ENCODE measurements around the gene BICDL1. TPM values are rescaled to one million over a fixed set of nuclear protein-coding genes. Genes with fewer than 3 reads are reported as not detected.

Gene BICDL1
- total RNA-seq, 1 experiment from 2014 or later, result 3.6 TPM

GRCh38 chr12:120064054-120064940 lies 75.3 kb downstream of the BICDL1 start:
- H3K4me1 ChIP-seq (ENCODE audit: insufficient read depth, low read length), result no peaks in the 10 kb centered on the region; the same call in 1 of the 2 replicates
- H3K4me3 ChIP-seq (ENCODE audit: low read length), result no peak overlapping the region
- CTCF ChIA-PET, result no interaction called here
- no peaks in the 10 kb centered on the region for H3K36me3 ChIP-seq (ENCODE audit: low read depth, low read length)
- DNase-seq, result no peak
- no peak for TF ChIP-seq EZH2 (IDR thresholded peaks at IDR 0.05; ENCODE audit: low read length, unreplicated experiment)
- TF ChIP-seq, protein P1, sequence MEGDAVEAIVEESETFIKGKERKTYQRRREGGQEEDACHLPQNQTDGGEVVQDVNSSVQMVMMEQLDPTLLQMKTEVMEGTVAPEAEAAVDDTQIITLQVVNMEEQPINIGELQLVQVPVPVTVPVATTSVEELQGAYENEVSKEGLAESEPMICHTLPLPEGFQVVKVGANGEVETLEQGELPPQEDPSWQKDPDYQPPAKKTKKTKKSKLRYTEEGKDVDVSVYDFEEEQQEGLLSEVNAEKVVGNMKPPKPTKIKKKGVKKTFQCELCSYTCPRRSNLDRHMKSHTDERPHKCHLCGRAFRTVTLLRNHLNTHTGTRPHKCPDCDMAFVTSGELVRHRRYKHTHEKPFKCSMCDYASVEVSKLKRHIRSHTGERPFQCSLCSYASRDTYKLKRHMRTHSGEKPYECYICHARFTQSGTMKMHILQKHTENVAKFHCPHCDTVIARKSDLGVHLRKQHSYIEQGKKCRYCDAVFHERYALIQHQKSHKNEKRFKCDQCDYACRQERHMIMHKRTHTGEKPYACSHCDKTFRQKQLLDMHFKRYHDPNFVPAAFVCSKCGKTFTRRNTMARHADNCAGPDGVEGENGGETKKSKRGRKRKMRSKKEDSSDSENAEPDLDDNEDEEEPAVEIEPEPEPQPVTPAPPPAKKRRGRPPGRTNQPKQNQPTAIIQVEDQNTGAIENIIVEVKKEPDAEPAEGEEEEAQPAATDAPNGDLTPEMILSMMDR (conservative IDR thresholded peaks at IDR 0.05; ENCODE audit: low read depth, low read length), result no peak
- no peak for TF ChIP-seq EZH2phosphoT487 (IDR thresholded peaks at IDR 0.05; ENCODE audit: borderline replicate concordance, low read length)
- no peak overlapping the region for H3K4me2 ChIP-seq (ENCODE audit: low read length)
- no peaks in the 10 kb centered on the region for H3K27me3 ChIP-seq (ENCODE audit: low read length)
- no peaks in the 10 kb centered on the region for H3K9me3 ChIP-seq (ENCODE audit: low read length)
- POLR2A ChIA-PET (ENCODE audit: unreplicated experiment), result interaction anchor here (0.7 kb wide), 1 partner anchor 475 kb away, joined by 5 read pairs; no protein-coding TSS in a partner anchor
- no peaks in the 10 kb centered on the region for H3K9me2 ChIP-seq (replicated peaks; ENCODE audit: low read length)
- no peaks in the 10 kb centered on the region for H3F3A ChIP-seq (ENCODE audit: low read length, unreplicated experiment)
- no peaks in the 10 kb centered on the region for H3K79me2 ChIP-seq (ENCODE audit: low read length)
- BruUV-seq (replicated peaks), result no TSS peak
- ATAC-seq, result no peak
- H4K20me1 ChIP-seq (ENCODE audit: low read length), result no peaks in the 10 kb centered on the region
- H3K9ac ChIP-seq (ENCODE audit: low read length), result no peak overlapping the region
- intact Hi-C loops (cut with micrococcal nuclease), result no loop called here
- no peak overlapping the region for H2AFZ ChIP-seq (ENCODE audit: low read length)
- no peak overlapping the region for H3K27ac ChIP-seq (ENCODE audit: low read length)

DNA sequence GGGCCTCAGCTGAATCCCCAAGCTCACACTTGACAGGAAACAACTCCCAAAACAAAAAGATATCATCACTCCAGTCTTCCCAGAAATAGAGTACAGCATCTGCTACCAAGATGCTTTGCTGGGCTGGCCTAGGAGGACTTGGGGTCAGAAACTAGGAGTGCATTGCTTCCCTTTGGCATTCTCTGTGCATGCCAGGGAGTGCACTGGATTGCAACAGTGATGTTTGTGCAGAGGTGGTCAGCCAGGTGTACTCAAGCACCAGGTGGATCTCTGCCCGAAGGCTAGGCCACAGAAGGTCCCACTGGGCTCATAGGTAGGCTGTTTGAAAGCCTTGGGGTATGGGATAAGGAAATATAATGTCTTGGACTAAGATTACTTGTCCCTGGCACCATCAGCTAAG lies 76.4 kb downstream of the BICDL1 start:
- ATAC-seq (no peak), DNase-seq (no peak)
- no peaks in the 10 kb centered on the region for H3K9me3 ChIP-seq (ENCODE audit: low read length)
- no peaks in the 10 kb centered on the region; the same call in 1 of the 2 replicates for H3K4me1 ChIP-seq (ENCODE audit: insufficient read depth, low read length)
- ChIA-PET CTCF (no interaction called here), POLR2A (ENCODE audit: unreplicated experiment) (no interaction called here)
- H3K9me2 ChIP-seq (replicated peaks; ENCODE audit: low read length), result no peaks in the 10 kb centered on the region
- no peaks in the 10 kb centered on the region for H3K36me3 ChIP-seq (ENCODE audit: low read depth, low read length)
- H3K4me3 ChIP-seq (ENCODE audit: low read length), result no peak overlapping the region
- no peaks in the 10 kb centered on the region for H3K27me3 ChIP-seq (ENCODE audit: low read length)
- TF ChIP-seq EZH2 (IDR thresholded peaks at IDR 0.05; ENCODE audit: low read length, unreplicated experiment) (no peak), EZH2phosphoT487 (IDR thresholded peaks at IDR 0.05; ENCODE audit: borderline replicate concordance, low read length) (no peak)
- no peaks in the 10 kb centered on the region for H3F3A ChIP-seq (ENCODE audit: low read length, unreplicated experiment)
- H4K20me1 ChIP-seq (ENCODE audit: low read length), result no peaks in the 10 kb centered on the region
- intact Hi-C loops (cut with micrococcal nuclease), result no loop called here
- no TSS peak for BruUV-seq (replicated peaks)
- no peak overlapping the region for H3K27ac ChIP-seq (ENCODE audit: low read length)
- no peaks in the 10 kb centered on the region for H3K79me2 ChIP-seq (ENCODE audit: low read length)
- H3K4me2 ChIP-seq (ENCODE audit: low read length), result no peak overlapping the region
- no peak overlapping the region for H3K9ac ChIP-seq (ENCODE audit: low read length)
- no peak overlapping the region for H2AFZ ChIP-seq (ENCODE audit: low read length)

- POLR2A ChIA-PET (ENCODE audit: unreplicated experiment), result no interaction called here
- Histone ChIP-seq H3K4me2 (ENCODE audit: low read length) (no peak overlapping the region), H3K9ac (ENCODE audit: low read length) (no peak overlapping the region), H3K9me3 (ENCODE audit: low read length) (no peaks in the 10 kb centered on the region), H3K4me1 (ENCODE audit: insufficient read depth, low read length) (no peaks in the 10 kb centered on the region; the same call in 1 of the 2 replicates), H3F3A (ENCODE audit: low read length, unreplicated experiment) (no peaks in the 10 kb centered on the region), H3K27me3 (ENCODE audit: low read length) (no peaks in the 10 kb centered on the region), H3K36me3 (ENCODE audit: low read depth, low read length) (no peaks in the 10 kb centered on the region), H3K4me3 (ENCODE audit: low read length) (no peak overlapping the region), H4K20me1 (ENCODE audit: low read length) (no peaks in the 10 kb centered on the region), H3K9me2 (replicated peaks; ENCODE audit: low read length) (no peaks in the 10 kb centered on the region), H3K79me2 (ENCODE audit: low read length) (no peaks in the 10 kb centered on the region), H3K27ac (ENCODE audit: low read length) (no peak overlapping the region), H2AFZ (ENCODE audit: low read length) (no peak overlapping the region)
- BruUV-seq (replicated peaks), result no TSS peak
- peak; percentile 41; the same call in 1 of the 2 replicates for ATAC-seq
- intact Hi-C loops (cut with micrococcal nuclease), result no loop called here
- CTCF ChIA-PET, result interaction anchor here (0.6 kb wide), 1 partner anchor 20 kb away, joined by 3 read pairs; no protein-coding TSS in a partner anchor
- TF ChIP-seq, protein P1 (conservative IDR thresholded peaks at IDR 0.05; ENCODE audit: low read depth, low read length), result no peak
- no peak for TF ChIP-seq EZH2phosphoT487 (IDR thresholded peaks at IDR 0.05; ENCODE audit: borderline replicate concordance, low read length)
- no peak for TF ChIP-seq EZH2 (IDR thresholded peaks at IDR 0.05; ENCODE audit: low read length, unreplicated experiment)
- DNase-seq, result peak; percentile 53
Measured at GRCh38 chr12:120066341-120066740, 77.3 kb downstream of the BICDL1 start.

All from PC-3 (cell line).